Fibroblast of skin of left quadriceps (primary cell): Measurements from ENCODE around the gene SLAMF1.
"Not testable (repeated sequence)": the region's sequence is repeated elsewhere in the genome, so short reads cannot be mapped to it uniquely, and the experiment has no call there.

Experiments used
- DNase-seq, 2 experiments: peaks; one replicate each; pipeline ENCODE4 v3.0.0-alpha.2; 2013; ENCODE audit warnings: low read depth in 2 of 2

Gene SLAMF1

DNA sequence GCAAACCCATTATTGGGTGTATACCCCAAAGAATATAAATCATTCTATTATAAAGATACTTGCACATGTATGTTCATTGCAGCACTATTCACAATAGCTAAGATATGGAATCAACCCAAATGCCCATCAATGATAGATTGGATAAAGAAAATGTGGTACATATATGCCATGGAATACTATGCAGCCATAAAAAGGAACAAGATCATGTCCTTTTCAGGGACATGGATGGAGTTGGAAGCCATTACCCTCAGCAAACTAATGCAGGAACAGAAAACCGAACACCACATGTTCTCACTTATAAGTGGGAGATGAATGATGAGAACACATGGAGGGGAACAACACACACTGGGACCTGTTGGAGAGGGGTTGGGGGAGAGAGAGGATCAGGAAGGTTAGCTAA, 83.6 kb downstream of the SLAMF1 start:
- DNase-seq = not testable (repeated sequence)

DNA sequence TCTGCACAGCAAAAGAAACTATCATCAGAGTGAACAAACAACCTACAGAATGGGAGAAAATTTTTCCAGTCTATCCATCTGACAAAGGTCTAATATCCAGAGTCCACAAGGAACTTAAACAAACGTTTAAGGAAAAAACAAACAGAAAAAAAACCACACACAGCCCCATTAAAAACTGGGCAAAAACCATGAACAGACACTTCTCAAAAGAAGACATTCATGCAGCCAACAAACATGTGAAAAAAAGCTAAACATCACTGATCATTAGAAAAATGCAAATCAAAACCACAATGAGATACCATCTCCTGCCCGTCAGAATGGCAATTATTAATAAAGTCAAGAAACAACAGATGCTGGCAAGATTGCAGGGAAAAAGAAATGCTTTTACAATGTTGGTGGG, 84.1 kb downstream of the SLAMF1 start:
- DNase-seq = not testable (repeated sequence)

DNA sequence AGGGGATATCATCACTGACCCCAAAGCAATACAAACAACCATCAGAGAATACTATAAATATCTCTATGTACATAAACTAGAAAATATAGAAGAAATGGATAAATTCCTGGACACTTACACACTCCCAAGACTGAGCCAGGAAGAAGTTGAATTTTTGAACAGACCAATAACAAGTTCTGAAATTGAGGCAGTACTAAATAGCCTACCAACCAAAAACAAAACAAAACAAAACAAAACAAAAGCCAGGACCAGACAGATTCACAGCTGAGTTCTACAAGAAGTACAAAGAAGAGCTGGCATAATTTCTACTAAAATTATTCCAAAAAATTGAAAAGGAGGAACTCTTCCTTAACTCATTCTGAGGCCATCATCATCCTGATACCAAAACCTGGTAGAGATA, 86.0 kb downstream of the SLAMF1 start:
- no peak for DNase-seq

DNA sequence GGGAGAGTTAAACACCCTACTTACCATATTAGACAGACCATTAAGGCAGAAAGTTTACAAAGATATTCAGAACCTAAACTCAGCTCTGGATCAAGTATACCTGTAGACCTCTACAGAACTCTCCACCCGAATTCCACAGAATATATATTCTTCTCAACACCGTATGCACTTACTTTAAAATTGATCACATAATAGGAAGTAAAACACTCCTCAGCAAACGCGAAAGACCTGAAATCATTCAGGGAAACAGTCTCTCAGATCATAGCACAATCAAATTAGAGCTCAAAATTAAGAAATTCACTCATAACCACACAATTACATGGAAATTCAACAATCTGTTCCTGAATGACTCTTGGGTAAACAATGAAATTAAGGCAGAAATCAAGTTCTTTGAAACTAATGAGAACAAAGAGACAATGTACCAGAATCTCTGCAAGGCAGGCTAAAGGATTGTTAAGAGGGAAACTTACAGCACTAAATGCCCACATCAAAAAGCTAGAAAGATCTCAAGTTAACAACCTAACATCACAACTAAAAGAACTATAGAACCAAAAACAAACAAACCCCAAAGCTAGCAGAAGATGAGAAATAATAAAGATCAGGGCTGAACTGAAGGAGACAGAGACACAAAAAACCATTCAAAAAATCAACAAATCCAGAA, 86.7 kb downstream of the SLAMF1 start:
- DNase-seq = no peak

DNA sequence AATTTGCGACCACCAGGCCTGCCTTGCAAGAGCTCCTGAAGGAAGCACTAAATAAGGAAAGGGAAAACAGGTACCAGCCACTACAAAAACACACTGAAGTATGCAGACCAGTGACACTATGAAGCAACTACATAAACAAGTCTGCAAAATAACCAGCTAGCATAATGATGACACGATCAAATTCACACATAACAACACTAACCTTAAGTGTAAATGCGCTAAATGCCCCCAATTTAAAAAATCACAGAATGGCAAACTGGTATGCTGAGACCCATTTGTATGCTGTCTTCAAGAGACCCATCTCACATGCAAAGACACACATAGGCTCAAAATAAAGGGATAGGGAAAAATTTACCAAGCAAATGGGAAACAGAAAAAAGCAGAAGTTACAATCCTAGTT, 87.4 kb downstream of the SLAMF1 start:
- not testable (repeated sequence) for DNase-seq

DNA sequence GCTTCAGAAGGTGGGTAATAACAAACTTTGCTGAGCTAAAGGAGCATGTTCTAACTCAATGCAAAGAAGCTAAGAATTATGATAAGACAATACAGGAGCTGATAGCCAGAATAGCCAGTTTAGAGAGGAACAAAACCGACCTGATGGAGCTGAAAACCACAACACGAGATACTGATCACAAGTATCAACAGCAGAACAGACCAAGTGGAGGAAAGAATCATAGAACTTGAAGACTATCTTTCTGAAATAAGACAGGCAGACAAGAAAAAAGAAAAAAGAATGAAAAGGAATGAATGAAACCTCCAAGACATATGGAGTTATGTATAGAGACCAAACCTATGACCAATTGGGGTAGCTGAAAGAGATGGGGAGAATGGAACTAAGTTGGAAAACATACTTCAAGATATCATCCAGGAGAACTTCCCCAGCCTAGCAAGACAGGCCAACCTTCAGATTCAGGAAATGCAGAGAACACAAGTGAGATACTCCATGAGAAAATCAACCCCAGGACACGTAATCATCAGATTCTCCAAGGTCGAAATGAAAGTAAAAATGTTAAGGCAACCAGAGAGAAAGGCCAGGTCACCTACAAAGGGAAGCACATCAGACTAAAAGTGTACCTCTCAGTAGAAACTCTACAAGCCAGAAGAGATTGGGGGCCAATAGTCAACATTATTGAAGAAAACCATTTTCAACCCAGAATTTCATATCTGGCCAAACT, 88.0 kb downstream of the SLAMF1 start:
- no peak for DNase-seq
